Endothelial cell of umbilical vein (primary cell): ENCODE data around the gene SLC16A8.

Experiments
- CTCF ChIP-seq, 2 donors: IDR thresholded peaks; 1 replicate in 1 of 2; 2 replicates in 1 of 2; pipeline ENCODE4 v1.5.1; 2011; ENCODE audit warnings: low read length in 2 of 2, mild to moderate bottlenecking in 2 of 2, moderate library complexity in 2 of 2, control low read depth in 1 of 2, inconsistent platforms in 1 of 2, low read depth in 1 of 2; ENCODE audit not compliant: insufficient read depth in 1 of 2; ENCODE audit errors: extremely low read depth in 1 of 2
- EZH2 ChIP-seq: IDR thresholded peaks from 2 replicates; pipeline ENCODE4 v1.6.1; 2012; ENCODE audit warnings: borderline replicate concordance, low read depth, mild to moderate bottlenecking, moderate library complexity, low read length, inconsistent platforms; ENCODE audit not compliant: severe bottlenecking
- JUN ChIP-seq: IDR thresholded peaks from 2 replicates; pipeline ENCODE4 v1.6.1; 2011; ENCODE audit warnings: borderline replicate concordance, low read depth; ENCODE audit not compliant: insufficient read length, insufficient read depth
- MAX ChIP-seq: IDR thresholded peaks from 2 replicates; pipeline ENCODE4 v1.6.1; 2011; ENCODE audit not compliant: insufficient read depth, insufficient read length
- MYC ChIP-seq: IDR thresholded peaks from one replicate; pipeline ENCODE4 v1.6.1; 2011; ENCODE audit warnings: mild to moderate bottlenecking, low read depth, low read length
- POLR2A ChIP-seq: IDR thresholded peaks from 2 replicates; pipeline ENCODE4 v1.6.1; 2012; ENCODE audit warnings: low read depth, mild to moderate bottlenecking, control low read depth, low read length
- POLR2AphosphoS5 ChIP-seq: IDR thresholded peaks from 2 replicates; pipeline ENCODE4 v1.6.1; 2012; ENCODE audit warnings: low read depth, mild to moderate bottlenecking, control low read depth, low read length, moderate library complexity; ENCODE audit not compliant: insufficient read depth

GRCh38 chr22:38124236-38124974 lies 40.4 kb upstream of the SLC16A8 start:
- TF ChIP-seq CTCF (IDR thresholded peaks at IDR 0.05; ENCODE audit: extremely low read depth in 1 of 2, insufficient read depth in 1 of 2, low read depth in 1 of 2, low read length in 2 of 2) = no peak
- TF ChIP-seq EZH2 = no peak
- no peak for TF ChIP-seq POLR2A
- TF ChIP-seq MAX = no peak
- no peak for TF ChIP-seq POLR2AphosphoS5
- no peak for TF ChIP-seq MYC
- no peak for TF ChIP-seq JUN
